Astrocyte of the spinal cord (primary cell): ENCODE measurements around the gene GNB1.

ENCODE experiments used
- DNase-seq: peaks from one replicate; pipeline ENCODE4 v3.0.0; 2011; ENCODE audit warnings: low read depth, low spot score
- H3K4me3 ChIP-seq: 2 replicates; pipeline ENCODE4 v1.5.1; 2011; ENCODE audit warnings: low read depth, mild to moderate bottlenecking, low read length, moderate library complexity
- CTCF ChIP-seq: IDR thresholded peaks from 2 replicates; pipeline ENCODE4 v1.5.1; 2012; ENCODE audit warnings: low read depth, mild to moderate bottlenecking, low read length, inconsistent platforms
- in situ Hi-C: cut with HindIII; loops from 2 replicates; pipeline ENCODE4 v1.10.0; 2017; ENCODE audit warnings: low sequenced_read_pairs

The GNB1 gene

GRCh38 chr1:1922702-1922955 lies 31.7 kb upstream of the GNB1 start:
- no peak overlapping the region for H3K4me3 ChIP-seq
- no peak for DNase-seq
- in situ Hi-C loops: no loop called here
- no peak for TF ChIP-seq CTCF

GRCh38 chr1:1921901-1922701 lies 31.2 kb upstream of the GNB1 start:
- in situ Hi-C loops: no loop called here
- H3K4me3 ChIP-seq: no peak overlapping the region
- TF ChIP-seq CTCF: no peak
- DNase-seq: no peak

GRCh38 chr1:1921459-1921862 lies 30.6 kb upstream of the GNB1 start:
- no peak for DNase-seq
- in situ Hi-C loops: no loop called here
- no peak overlapping the region for H3K4me3 ChIP-seq
- TF ChIP-seq CTCF: no peak

- no peak for TF ChIP-seq CTCF
- in situ Hi-C loops: no loop called here
- no peak for DNase-seq
- H3K4me3 ChIP-seq: no peak overlapping the region
Measured at GRCh38 chr1:1920608-1921458, 29.9 kb upstream of the GNB1 start.

GRCh38 chr1:1920057-1920607 lies 29.2 kb upstream of the GNB1 start:
- no peak overlapping the region for H3K4me3 ChIP-seq
- in situ Hi-C loops: no loop called here
- DNase-seq: no peak
- no peak for TF ChIP-seq CTCF

- peak; percentile 98 for DNase-seq
- TF ChIP-seq CTCF: no peak
- peak overlapping the region; percentile 19 for H3K4me3 ChIP-seq
- in situ Hi-C loops: no loop called here
Measured at GRCh38 chr1:1919304-1920056, 28.6 kb upstream of the GNB1 start.
